ENCODE data around the gene EFNA5.

Gene EFNA5

DNA sequence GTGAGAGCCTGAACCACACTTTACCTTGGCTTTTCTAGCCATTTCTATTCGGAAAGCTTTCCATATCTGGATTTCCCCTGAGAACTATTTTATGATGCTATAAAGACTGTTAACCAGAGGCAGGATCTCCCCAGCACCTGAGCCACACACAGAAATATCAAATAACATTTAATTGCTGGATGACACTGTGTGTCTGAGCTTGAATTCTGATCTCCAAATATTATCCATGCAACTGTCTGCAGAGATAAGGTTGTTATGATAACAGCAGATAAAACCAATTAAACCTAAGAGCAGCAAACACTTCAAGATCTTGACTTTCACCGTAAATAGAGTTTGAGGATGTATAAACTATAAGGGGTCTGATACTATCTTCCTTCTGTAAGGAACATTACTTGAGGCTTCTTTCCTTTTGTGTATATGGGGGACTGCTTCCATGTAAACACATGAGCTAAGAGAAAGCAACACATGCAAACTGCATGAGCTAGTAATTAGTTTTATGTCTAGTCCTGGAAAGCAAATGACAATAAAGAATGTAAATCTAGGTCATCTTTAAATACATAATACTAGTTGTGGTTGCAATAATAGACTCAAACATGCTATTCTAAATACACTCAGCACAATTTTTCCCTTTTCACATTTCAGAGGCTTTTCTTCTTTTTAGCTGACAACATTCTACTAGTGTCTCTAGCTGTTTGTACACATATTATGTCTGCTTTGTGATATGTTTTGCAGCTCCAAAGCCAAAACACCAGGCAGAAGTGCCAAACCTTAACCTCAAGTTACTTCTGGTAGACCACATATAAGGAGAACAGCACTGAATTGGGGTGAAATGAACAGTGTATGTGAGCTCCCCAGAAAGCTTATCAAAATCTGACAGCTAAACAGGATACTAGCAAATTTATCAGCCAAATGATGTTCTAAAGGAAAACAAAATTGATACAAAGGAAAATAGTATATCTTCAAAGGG lies 136.5 kb downstream of the EFNA5 start (continued):
- TF ChIP-seq, protein P1, sequence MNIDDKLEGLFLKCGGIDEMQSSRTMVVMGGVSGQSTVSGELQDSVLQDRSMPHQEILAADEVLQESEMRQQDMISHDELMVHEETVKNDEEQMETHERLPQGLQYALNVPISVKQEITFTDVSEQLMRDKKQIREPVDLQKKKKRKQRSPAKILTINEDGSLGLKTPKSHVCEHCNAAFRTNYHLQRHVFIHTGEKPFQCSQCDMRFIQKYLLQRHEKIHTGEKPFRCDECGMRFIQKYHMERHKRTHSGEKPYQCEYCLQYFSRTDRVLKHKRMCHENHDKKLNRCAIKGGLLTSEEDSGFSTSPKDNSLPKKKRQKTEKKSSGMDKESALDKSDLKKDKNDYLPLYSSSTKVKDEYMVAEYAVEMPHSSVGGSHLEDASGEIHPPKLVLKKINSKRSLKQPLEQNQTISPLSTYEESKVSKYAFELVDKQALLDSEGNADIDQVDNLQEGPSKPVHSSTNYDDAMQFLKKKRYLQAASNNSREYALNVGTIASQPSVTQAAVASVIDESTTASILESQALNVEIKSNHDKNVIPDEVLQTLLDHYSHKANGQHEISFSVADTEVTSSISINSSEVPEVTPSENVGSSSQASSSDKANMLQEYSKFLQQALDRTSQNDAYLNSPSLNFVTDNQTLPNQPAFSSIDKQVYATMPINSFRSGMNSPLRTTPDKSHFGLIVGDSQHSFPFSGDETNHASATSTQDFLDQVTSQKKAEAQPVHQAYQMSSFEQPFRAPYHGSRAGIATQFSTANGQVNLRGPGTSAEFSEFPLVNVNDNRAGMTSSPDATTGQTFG (tag by site-specific recombination; IDR thresholded peaks at IDR 0.05; ENCODE audit: borderline replicate concordance), result no peak
- TF ChIP-seq ZNF16 (tag by site-specific recombination; IDR thresholded peaks at IDR 0.05; ENCODE audit: low read depth) (no peak), ZBTB1 (tag by site-specific recombination; IDR thresholded peaks at IDR 0.05) (0 out of 2 replicates have a peak, but pooled peaks have one; percentile 84), ZNF274 (IDR thresholded peaks at IDR 0.05; ENCODE audit: low read length) (no peak), ZNF274 (tag by site-specific recombination; IDR thresholded peaks at IDR 0.05; ENCODE audit: borderline replicate concordance) (no peak), YY2 (tag by site-specific recombination; IDR thresholded peaks at IDR 0.05) (no peak), SCRT1 (tag by site-specific recombination; IDR thresholded peaks at IDR 0.05; ENCODE audit: borderline replicate concordance) (peak; percentile 89), ZNF132 (tag by site-specific recombination; IDR thresholded peaks at IDR 0.05; ENCODE audit: borderline replicate concordance) (no peak), GLI2 (tag by site-specific recombination; IDR thresholded peaks at IDR 0.05; ENCODE audit: borderline replicate concordance, low read depth) (peak; percentile 93), MZF1 (tag by site-specific recombination; IDR thresholded peaks at IDR 0.05; ENCODE audit: borderline replicate concordance) (peak; percentile 71; the same call in 1 of the 2 replicates), ZNF670 (tag by site-specific recombination; IDR thresholded peaks at IDR 0.05; ENCODE audit: low read depth) (no peak), KLF10 (tag by site-specific recombination; IDR thresholded peaks at IDR 0.05) (peak; percentile 69), IKZF3 (tag by site-specific recombination; IDR thresholded peaks at IDR 0.05) (peak; percentile 87), SALL2 (tag by site-specific recombination; IDR thresholded peaks at IDR 0.05; ENCODE audit: borderline replicate concordance) (no peak), ZXDB (tag by site-specific recombination; IDR thresholded peaks at IDR 0.05) (peak; percentile 97), ZNF571 (tag by site-specific recombination; IDR thresholded peaks at IDR 0.05) (no peak), ZNF785 (tag by site-specific recombination; IDR thresholded peaks at IDR 0.05) (no peak), WT1 (tag by site-specific recombination; IDR thresholded peaks at IDR 0.05) (peak; percentile 75; the same call in 1 of the 2 replicates), ZNF223 (tag by site-specific recombination; IDR thresholded peaks at IDR 0.05) (no peak), ZNF24 (tag by site-specific recombination; IDR thresholded peaks at IDR 0.05) (peak; percentile 77; the same call in 1 of the 2 replicates), ZSCAN16 (tag by site-specific recombination; IDR thresholded peaks at IDR 0.05) (no peak), ZBTB8A (tag by site-specific recombination; IDR thresholded peaks at IDR 0.05) (peak; percentile 40; the same call in 1 of the 2 replicates), ZNF621 (tag by site-specific recombination; IDR thresholded peaks at IDR 0.05) (no peak), ZNF2 (tag by site-specific recombination; IDR thresholded peaks at IDR 0.05) (peak; percentile 55; the same call in 1 of the 2 replicates), ZNF302 (tag by site-specific recombination; IDR thresholded peaks at IDR 0.05; ENCODE audit: low read depth) (no peak), ZNF423 (tag by site-specific recombination; IDR thresholded peaks at IDR 0.05) (0 out of 2 replicates have a peak, but pooled peaks have one; percentile 37), ZSCAN23 (tag by site-specific recombination; IDR thresholded peaks at IDR 0.05) (peak; percentile 25; the same call in 1 of the 2 replicates)
- TF ChIP-seq, protein P2, sequence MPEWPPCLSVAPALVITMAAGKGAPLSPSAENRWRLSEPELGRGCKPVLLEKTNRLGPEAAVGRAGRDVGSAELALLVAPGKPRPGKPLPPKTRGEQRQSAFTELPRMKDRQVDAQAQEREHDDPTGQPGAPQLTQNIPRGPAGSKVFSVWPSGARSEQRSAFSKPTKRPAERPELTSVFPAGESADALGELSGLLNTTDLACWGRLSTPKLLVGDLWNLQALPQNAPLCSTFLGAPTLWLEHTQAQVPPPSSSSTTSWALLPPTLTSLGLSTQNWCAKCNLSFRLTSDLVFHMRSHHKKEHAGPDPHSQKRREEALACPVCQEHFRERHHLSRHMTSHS (tag by site-specific recombination; IDR thresholded peaks at IDR 0.05), result peak; percentile 54; the same call in 1 of the 2 replicates
- TF ChIP-seq, protein P3, sequence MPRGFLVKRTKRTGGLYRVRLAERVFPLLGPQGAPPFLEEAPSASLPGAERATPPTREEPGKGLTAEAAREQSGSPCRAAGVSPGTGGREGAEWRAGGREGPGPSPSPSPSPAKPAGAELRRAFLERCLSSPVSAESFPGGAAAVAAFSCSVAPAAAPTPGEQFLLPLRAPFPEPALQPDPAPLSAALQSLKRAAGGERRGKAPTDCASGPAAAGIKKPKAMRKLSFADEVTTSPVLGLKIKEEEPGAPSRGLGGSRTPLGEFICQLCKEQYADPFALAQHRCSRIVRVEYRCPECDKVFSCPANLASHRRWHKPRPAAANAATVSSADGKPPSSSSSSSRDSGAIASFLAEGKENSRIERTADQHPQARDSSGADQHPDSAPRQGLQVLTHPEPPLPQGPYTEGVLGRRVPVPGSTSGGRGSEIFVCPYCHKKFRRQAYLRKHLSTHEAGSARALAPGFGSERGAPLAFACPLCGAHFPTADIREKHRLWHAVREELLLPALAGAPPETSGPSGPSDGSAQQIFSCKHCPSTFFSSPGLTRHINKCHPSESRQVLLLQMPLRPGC (tag by site-specific recombination; IDR thresholded peaks at IDR 0.05), result peak; percentile 71; the same call in 1 of the 2 replicates
- TF ChIP-seq, protein P4, sequence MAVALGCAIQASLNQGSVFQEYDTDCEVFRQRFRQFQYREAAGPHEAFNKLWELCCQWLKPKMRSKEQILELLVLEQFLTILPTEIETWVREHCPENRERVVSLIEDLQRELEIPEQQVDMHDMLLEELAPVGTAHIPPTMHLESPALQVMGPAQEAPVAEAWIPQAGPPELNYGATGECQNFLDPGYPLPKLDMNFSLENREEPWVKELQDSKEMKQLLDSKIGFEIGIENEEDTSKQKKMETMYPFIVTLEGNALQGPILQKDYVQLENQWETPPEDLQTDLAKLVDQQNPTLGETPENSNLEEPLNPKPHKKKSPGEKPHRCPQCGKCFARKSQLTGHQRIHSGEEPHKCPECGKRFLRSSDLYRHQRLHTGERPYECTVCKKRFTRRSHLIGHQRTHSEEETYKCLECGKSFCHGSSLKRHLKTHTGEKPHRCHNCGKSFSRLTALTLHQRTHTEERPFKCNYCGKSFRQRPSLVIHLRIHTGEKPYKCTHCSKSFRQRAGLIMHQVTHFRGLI (tag by site-specific recombination; IDR thresholded peaks at IDR 0.05), result 0 out of 2 replicates have a peak, but pooled peaks have one; percentile 48
- TF ChIP-seq, protein P5, sequence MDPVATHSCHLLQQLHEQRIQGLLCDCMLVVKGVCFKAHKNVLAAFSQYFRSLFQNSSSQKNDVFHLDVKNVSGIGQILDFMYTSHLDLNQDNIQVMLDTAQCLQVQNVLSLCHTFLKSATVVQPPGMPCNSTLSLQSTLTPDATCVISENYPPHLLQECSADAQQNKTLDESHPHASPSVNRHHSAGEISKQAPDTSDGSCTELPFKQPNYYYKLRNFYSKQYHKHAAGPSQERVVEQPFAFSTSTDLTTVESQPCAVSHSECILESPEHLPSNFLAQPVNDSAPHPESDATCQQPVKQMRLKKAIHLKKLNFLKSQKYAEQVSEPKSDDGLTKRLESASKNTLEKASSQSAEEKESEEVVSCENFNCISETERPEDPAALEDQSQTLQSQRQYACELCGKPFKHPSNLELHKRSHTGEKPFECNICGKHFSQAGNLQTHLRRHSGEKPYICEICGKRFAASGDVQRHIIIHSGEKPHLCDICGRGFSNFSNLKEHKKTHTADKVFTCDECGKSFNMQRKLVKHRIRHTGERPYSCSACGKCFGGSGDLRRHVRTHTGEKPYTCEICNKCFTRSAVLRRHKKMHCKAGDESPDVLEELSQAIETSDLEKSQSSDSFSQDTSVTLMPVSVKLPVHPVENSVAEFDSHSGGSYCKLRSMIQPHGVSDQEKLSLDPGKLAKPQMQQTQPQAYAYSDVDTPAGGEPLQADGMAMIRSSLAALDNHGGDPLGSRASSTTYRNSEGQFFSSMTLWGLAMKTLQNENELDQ (tag by site-specific recombination; IDR thresholded peaks at IDR 0.05; ENCODE audit: low read depth), result no peak

All from HEK293 (cell line).